ENCODE data around the gene FGF10. TPM values are rescaled to one million over a fixed set of nuclear protein-coding genes. Genes with fewer than 3 reads are reported as not detected.

Gene FGF10
- polyA plus RNA-seq, 2 of the 4 experiments (the other 2 are of a cell fraction), result not detected

- H3K4me3 ChIP-seq, result no peak overlapping the region; the same call in 2 of the 3 replicates
Observed at GRCh38 chr5:44389823-44390143, 563 bp upstream of the FGF10 start.

GRCh38 chr5:44388321-44389089 is 715 bp downstream of the FGF10 start:
- peak in 1 of 2 experiments; percentile 45; a peak in 2 of 6 replicates for ATAC-seq
- POLR2A ChIA-PET, result no interaction called here
- peak overlapping the region; percentile 43; the same call in 2 of the 3 replicates for H3K4me2 ChIP-seq
- CTCF ChIA-PET, result no interaction called here
- no peaks in the 10 kb centered on the region for H3K4me1 ChIP-seq
- H3K27ac ChIP-seq, result no peak overlapping the region
- FAIRE-seq, result no peak
- TF ChIP-seq TFCP2L1 (CRISPR knock-in tag; IDR thresholded peaks at IDR 0.05), result no peak
- TF ChIP-seq EHMT2 (IDR thresholded peaks at IDR 0.05; ENCODE audit: low read depth), result no peak
- no peak for TF ChIP-seq BHLHE40 (IDR thresholded peaks at IDR 0.05; ENCODE audit: low read depth, low read length)
- no peak for TF ChIP-seq E2F6 (IDR thresholded peaks at IDR 0.05; ENCODE audit: borderline replicate concordance, low read depth)
- no peak for TF ChIP-seq FOSL2 (IDR thresholded peaks at IDR 0.05)
- no peak for TF ChIP-seq FOSL2 (CRISPR knock-in tag; IDR thresholded peaks at IDR 0.05)
- TF ChIP-seq HOXB5 (CRISPR knock-in tag; IDR thresholded peaks at IDR 0.05), result no peak
- TF ChIP-seq HEYL (CRISPR knock-in tag; IDR thresholded peaks at IDR 0.05), result no peak
- TF ChIP-seq MAX (IDR thresholded peaks at IDR 0.05), result no peak
- no peak for TF ChIP-seq FOSB (CRISPR knock-in tag; IDR thresholded peaks at IDR 0.05)
- H3K4me3 ChIP-seq, result no peak overlapping the region
- no peak for DNase-seq (ENCODE audit: low read depth in 1 of 2, low spot score in 1 of 2)
- H3K9me3 ChIP-seq, result no peaks in the 10 kb centered on the region
- 12% methylated on average over 27 of the region's 27 CpGs for whole genome bisulfite sequencing (ENCODE audit: missing lambda C conversion rate)

More at GRCh38 chr5:44389823-44390143, 563 bp upstream of the FGF10 start:
- ChIA-PET CTCF (no interaction called here), POLR2A (no interaction called here)
- peak overlapping the region; percentile 43 for H3K4me2 ChIP-seq
- H3K9me3 ChIP-seq, result no peaks in the 10 kb centered on the region
- ATAC-seq (no peak), DNase-seq (ENCODE audit: low read depth in 1 of 2, low spot score in 1 of 2) (no peak), FAIRE-seq (no peak)
- TF ChIP-seq MYC (IDR thresholded peaks at IDR 0.05; ENCODE audit: borderline replicate concordance, low read length), result no peak
- TF ChIP-seq NR3C1 (IDR thresholded peaks at IDR 0.05), result no peak
- no peak for TF ChIP-seq PBX3 (IDR thresholded peaks at IDR 0.05)
- TF ChIP-seq ELK1 (IDR thresholded peaks at IDR 0.05; ENCODE audit: low read depth, low read length), result no peak
- TF ChIP-seq KDM1A (IDR thresholded peaks at IDR 0.05; ENCODE audit: low read depth), result no peak
- no peak for TF ChIP-seq HDAC2 (IDR thresholded peaks at IDR 0.05)
- no peak for TF ChIP-seq RCOR1 (IDR thresholded peaks at IDR 0.05; ENCODE audit: low read depth, low read length)
- TF ChIP-seq RFX5 (IDR thresholded peaks at IDR 0.05), result no peak
- no peak for TF ChIP-seq CEBPB (IDR thresholded peaks at IDR 0.05)
- H3K4me1 ChIP-seq, result no peaks in the 10 kb centered on the region
- 7% methylated on average over 5 of the region's 5 CpGs for WGBS (ENCODE audit: missing lambda C conversion rate)
- no peak overlapping the region for H3K27ac ChIP-seq

- ATAC-seq, result no peak
- FAIRE-seq, result no peak
- POLR2A ChIA-PET, result no interaction called here
- no peaks in the 10 kb centered on the region for H3K9me3 ChIP-seq
- 13% methylated on average over 11 of the region's 11 CpGs for WGBS (ENCODE audit: missing lambda C conversion rate)
- CTCF ChIA-PET, result no interaction called here
- no peaks in the 10 kb centered on the region for H3K4me1 ChIP-seq
- H3K4me2 ChIP-seq, result no peak overlapping the region
- no peak for DNase-seq (ENCODE audit: low read depth in 1 of 2, low spot score in 1 of 2)
- H3K4me3 ChIP-seq, result no peak overlapping the region
- H3K27ac ChIP-seq, result no peak overlapping the region
- no peak for TF ChIP-seq JUNB (IDR thresholded peaks at IDR 0.05)
- TF ChIP-seq MYC (IDR thresholded peaks at IDR 0.05; ENCODE audit: borderline replicate concordance, low read length), result no peak
- TF ChIP-seq POLR2A (IDR thresholded peaks at IDR 0.05; ENCODE audit: low read length), result no peak
- no peak for TF ChIP-seq RARB (CRISPR knock-in tag; IDR thresholded peaks at IDR 0.05)
- no peak for TF ChIP-seq NPAS2 (CRISPR knock-in tag; IDR thresholded peaks at IDR 0.05; ENCODE audit: borderline replicate concordance)
- TF ChIP-seq KDM5A (IDR thresholded peaks at IDR 0.05), result no peak
- no peak for TF ChIP-seq PBX3 (IDR thresholded peaks at IDR 0.05)
- TF ChIP-seq ZSCAN20 (CRISPR knock-in tag; IDR thresholded peaks at IDR 0.05), result no peak
- TF ChIP-seq REST (IDR thresholded peaks at IDR 0.05), result no peak
- no peak for TF ChIP-seq E2F6 (IDR thresholded peaks at IDR 0.05; ENCODE audit: borderline replicate concordance, low read depth)
- no peak for TF ChIP-seq RNF2 (IDR thresholded peaks at IDR 0.05; ENCODE audit: borderline replicate concordance, low read depth)
Observed at GRCh38 chr5:44387921-44388320, 1.3 kb downstream of the FGF10 start.
